Measurements from ENCODE around the gene ZNF32.

GRCh38 chr10:43595739-43596298 is 52.9 kb downstream of the ZNF32 start:
- TF ChIP-seq CTCF (IDR thresholded peaks at IDR 0.05; ENCODE audit: control extremely low read depth in 1 of 3, insufficient read depth in 1 of 3, low read depth in 1 of 3, low read length in 3 of 3) (no peak), CBX8 (IDR thresholded peaks at IDR 0.05; ENCODE audit: borderline replicate concordance, low read depth, low read length) (no peak), RAD21 (IDR thresholded peaks at IDR 0.05 in 1 of 2, conservative IDR thresholded peaks at IDR 0.05 in 1 of 2; ENCODE audit: low read depth in 2 of 2, low read length in 2 of 2) (no peak), TAF1 (IDR thresholded peaks at IDR 0.05; ENCODE audit: low read depth, low read length) (no peak), POLR2AphosphoS5 (IDR thresholded peaks at IDR 0.05; ENCODE audit: low read depth, low read length) (no peak), POLR2A (IDR thresholded peaks at IDR 0.05; ENCODE audit: control extremely low read depth in 1 of 2, low read depth in 2 of 2, low read length in 2 of 2) (no peak), ATF2 (IDR thresholded peaks at IDR 0.05; ENCODE audit: low read length) (no peak), MAX (IDR thresholded peaks at IDR 0.05) (no peak), EP300 (IDR thresholded peaks at IDR 0.05; ENCODE audit: borderline replicate concordance in 1 of 2, low read depth in 2 of 2, low read length in 2 of 2) (no peak), CHD2 (IDR thresholded peaks at IDR 0.05; ENCODE audit: low read length) (no peak), ZNF274 (IDR thresholded peaks at IDR 0.05; ENCODE audit: borderline replicate concordance, extremely low read depth, low read length) (no peak)
